ENCODE results near the gene HIGD2A. TPM values are rescaled to one million over a fixed set of nuclear protein-coding genes. Genes with fewer than 3 reads are reported as not detected.

The HIGD2A gene
- polyA plus RNA-seq, 2 of the 4 experiments (the other 2 are of a cell fraction), result 102 to 205 TPM

- FAIRE-seq, result no peak
These were observed 8.7 kb upstream of the HIGD2A start for GRCh38 chr5:176379881-176380280.

GRCh38 chr5:176381423-176381822, 7.1 kb upstream of the HIGD2A start:
- FAIRE-seq, result no peak
- H3K4me1 ChIP-seq, result peaks cover 1% of the 10 kb centered on the region
- no peaks in the 10 kb centered on the region for H3K9me3 ChIP-seq
- ChIA-PET CTCF (interaction anchor here (1.3 kb wide), 1 partner anchor 847 kb away, joined by 4 read pairs; no protein-coding TSS in a partner anchor), POLR2A (no interaction called here)
- no peak overlapping the region for H3K27ac ChIP-seq
- DNase-seq (ENCODE audit: low read depth in 1 of 2, low spot score in 1 of 2), result no peak
- no peak for ATAC-seq
- H3K4me2 ChIP-seq, result no peak overlapping the region
- 90% methylated on average over 3 of the region's 3 CpGs for WGBS (ENCODE audit: missing lambda C conversion rate)
- H3K4me3 ChIP-seq, result no peak overlapping the region
- no peak for TF ChIP-seq SMC3 (IDR thresholded peaks at IDR 0.05)
- TF ChIP-seq ESRRA (IDR thresholded peaks at IDR 0.05; ENCODE audit: borderline replicate concordance, low read length), result no peak
- no peak for TF ChIP-seq MAFK (IDR thresholded peaks at IDR 0.05; ENCODE audit: partially characterized antibody)
- no peak for TF ChIP-seq NFE2L2 (conservative IDR thresholded peaks at IDR 0.05; ENCODE audit: low read length)
- TF ChIP-seq KDM1A (IDR thresholded peaks at IDR 0.05; ENCODE audit: low read depth), result no peak
- no peak for TF ChIP-seq CHD2 (IDR thresholded peaks at IDR 0.05; ENCODE audit: low read length, partially characterized antibody)
- TF ChIP-seq BHLHE40 (IDR thresholded peaks at IDR 0.05; ENCODE audit: low read depth, low read length), result no peak
- TF ChIP-seq NR3C1 (IDR thresholded peaks at IDR 0.05), result no peak
- no peak for TF ChIP-seq RARB (CRISPR knock-in tag; IDR thresholded peaks at IDR 0.05)
- no peak for TF ChIP-seq HMGXB4 (CRISPR knock-in tag; IDR thresholded peaks at IDR 0.05; ENCODE audit: borderline replicate concordance)
- TF ChIP-seq JUN (IDR thresholded peaks at IDR 0.05), result no peak
- TF ChIP-seq CTCF (IDR thresholded peaks at IDR 0.05), result no peak
- no peak for TF ChIP-seq TP53 (CRISPR knock-in tag; IDR thresholded peaks at IDR 0.05)
- TF ChIP-seq FOSL2 (IDR thresholded peaks at IDR 0.05), result no peak
- TF ChIP-seq FOSL2 (CRISPR knock-in tag; IDR thresholded peaks at IDR 0.05), result no peak
- TF ChIP-seq KDM5A (IDR thresholded peaks at IDR 0.05), result no peak
- no peak for TF ChIP-seq CHD4 (IDR thresholded peaks at IDR 0.05; ENCODE audit: borderline replicate concordance)
- no peak for TF ChIP-seq HEYL (CRISPR knock-in tag; IDR thresholded peaks at IDR 0.05)
- no peak for TF ChIP-seq ATOH8 (CRISPR knock-in tag; IDR thresholded peaks at IDR 0.05; ENCODE audit: low read depth)

More at GRCh38 chr5:176379881-176380280, 8.7 kb upstream of the HIGD2A start:
- H3K4me2 ChIP-seq, result no peak overlapping the region
- ChIA-PET POLR2A (no interaction called here), CTCF (interaction anchor here (0.6 kb wide), 1 partner anchor 19 kb away, joined by 3 read pairs; no protein-coding TSS in a partner anchor)
- DNase-seq (ENCODE audit: low read depth in 1 of 2, low spot score in 1 of 2), result no peak
- ATAC-seq, result no peak
- TF ChIP-seq GATA3 (IDR thresholded peaks at IDR 0.05; ENCODE audit: borderline replicate concordance) (no peak), RNF2 (IDR thresholded peaks at IDR 0.05; ENCODE audit: borderline replicate concordance, low read depth) (no peak), HEYL (CRISPR knock-in tag; IDR thresholded peaks at IDR 0.05) (no peak), RARB (CRISPR knock-in tag; IDR thresholded peaks at IDR 0.05) (no peak), RCOR1 (IDR thresholded peaks at IDR 0.05; ENCODE audit: low read depth, low read length) (no peak)
- TF ChIP-seq, protein P1, sequence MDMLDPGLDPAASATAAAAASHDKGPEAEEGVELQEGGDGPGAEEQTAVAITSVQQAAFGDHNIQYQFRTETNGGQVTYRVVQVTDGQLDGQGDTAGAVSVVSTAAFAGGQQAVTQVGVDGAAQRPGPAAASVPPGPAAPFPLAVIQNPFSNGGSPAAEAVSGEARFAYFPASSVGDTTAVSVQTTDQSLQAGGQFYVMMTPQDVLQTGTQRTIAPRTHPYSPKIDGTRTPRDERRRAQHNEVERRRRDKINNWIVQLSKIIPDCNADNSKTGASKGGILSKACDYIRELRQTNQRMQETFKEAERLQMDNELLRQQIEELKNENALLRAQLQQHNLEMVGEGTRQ (IDR thresholded peaks at IDR 0.05), result no peak
- no peaks in the 10 kb centered on the region for H3K9me3 ChIP-seq
- no peak overlapping the region for H3K27ac ChIP-seq
- H3K4me1 ChIP-seq, result no peaks in the 10 kb centered on the region
- no peak overlapping the region for H3K4me3 ChIP-seq
- WGBS (ENCODE audit: missing lambda C conversion rate), result 72% methylated on average over 3 of the region's 3 CpGs
